ENCODE measurements around the gene RAP1B. TPM values are rescaled to one million over a fixed set of nuclear protein-coding genes. Genes with fewer than 3 reads are reported as not detected.

The RAP1B gene
- total and polyA plus RNA-seq, 9 of the 15 experiments (the other 6 are each of a cell fraction or from before 2014, with no cell fraction given): 107 to 309 (median 170) TPM

- TF ChIP-seq CTCFL (IDR thresholded peaks at IDR 0.05; ENCODE audit: borderline replicate concordance, insufficient read depth, low read depth, low read length, poor library complexity, severe bottlenecking) (peak; percentile 14), POLR2A (conservative IDR thresholded peaks at IDR 0.05) (no peak), PHB2 (IDR thresholded peaks at IDR 0.05; ENCODE audit: low read depth) (no peak), MAFG (tag; conservative IDR thresholded peaks at IDR 0.05) (no peak), NBN (IDR thresholded peaks at IDR 0.05; ENCODE audit: low read depth) (no peak), FUS (optimal IDR thresholded peaks at IDR 0.05; ENCODE audit: low read depth, low read length) (no peak), NCOA2 (IDR thresholded peaks at IDR 0.05; ENCODE audit: partially characterized antibody in 2 of 2) (no peak)
These were observed 551 bp downstream of the RAP1B start (continued) for GRCh38 chr12:68611094-68611805.

GRCh38 chr12:68611806-68612160 is 1.1 kb downstream of the RAP1B start:
- DNase-seq (ENCODE audit: extremely low read depth in 1 of 4, low spot score in 3 of 4): no peak
- intact Hi-C loops (cut with micrococcal nuclease): loop anchor here (1.0 to 5.0 kb wide), 4 partner anchors 23 to 244 kb away; partner anchors contain the start of gene NUP107
- Histone ChIP-seq H3K9ac (ENCODE audit: insufficient read depth in 1 of 2, low read depth in 2 of 2, low read length in 2 of 2) (peak overlapping the region; percentile 86 to 99), H2AFZ (ENCODE audit: low read depth, low read length) (no peak overlapping the region), H3K4me3 (peak overlapping the region; percentile 92), H3K27ac (ENCODE audit: extremely low read depth, low read depth, low read length) (peak overlapping the region; percentile 93), H3K4me2 (ENCODE audit: insufficient read depth, low read length) (peak overlapping the region; percentile 80), H3K27me3 (ENCODE audit: control insufficient read depth in 2 of 2, insufficient read depth in 2 of 2, low read length in 2 of 2) (no peaks in the 10 kb centered on the region), H3K79me2 (ENCODE audit: control insufficient read depth, insufficient read depth, low read length) (peaks cover 59% of the 10 kb centered on the region), H3K9me1 (ENCODE audit: control insufficient read depth, insufficient read depth, low read length) (peaks cover 4% of the 10 kb centered on the region), H3K36me3 (ENCODE audit: control insufficient read depth, insufficient read depth, low read length) (peaks cover 22% of the 10 kb centered on the region), H3K4me1 (replicated peaks in 1 of 2; ENCODE audit: control insufficient read depth in 2 of 2, insufficient read depth in 2 of 2, low read length in 2 of 2) (peaks cover 14 to 28% of the 10 kb centered on the region in 2 experiments), H4K20me1 (replicated peaks; ENCODE audit: control insufficient read depth, insufficient read depth, low read length) (peaks cover 24% of the 10 kb centered on the region), H3K9me3 (replicated peaks; ENCODE audit: control insufficient read depth, insufficient read depth, low read depth, low read length) (no peaks in the 10 kb centered on the region)
- WGBS (ENCODE audit: insufficient coverage, low coverage, missing lambda C conversion rate): 2% methylated on average over 8 of the region's 8 CpGs
- ATAC-seq: no peak
- TF ChIP-seq ZBTB12 (CRISPR knock-in tag; IDR thresholded peaks at IDR 0.05): no peak
- 0 out of 2 replicates have a peak, but pooled peaks have one; percentile 5 for TF ChIP-seq NFRKB (IDR thresholded peaks at IDR 0.05; ENCODE audit: low read depth)
- TF ChIP-seq ZNF512 (tag; IDR thresholded peaks at IDR 0.05): peak; percentile 37; the same call in 1 of the 2 replicates
- no peak for FAIRE-seq
- in situ Hi-C loops (cut with MboI): no loop called here
- ChIA-PET CTCF (ENCODE audit: low intra/inter-chr PET ratio) (no interaction called here), POLR2A (interaction anchor here (1.0 to 2.1 kb wide), 2 partner anchors 10 to 13 kb away, joined by 3 to 5 read pairs; no protein-coding TSS in a partner anchor)
- BruUV-seq (replicated peaks): no TSS peak

Measured in K562 (cell line).